ENCODE data around the gene EIPR1.
"Not testable (repeated sequence)": the region's sequence is repeated elsewhere in the genome, so short reads cannot be mapped to it uniquely, and the experiment has no call there.

EIPR1 gene

GRCh38 chr2:3214065-3214464 is 163.6 kb downstream of the EIPR1 start:
- DNase-seq (ENCODE audit: low read depth in 2 of 2): no peak

GRCh38 chr2:3212984-3213383 is 164.6 kb downstream of the EIPR1 start:
- DNase-seq (ENCODE audit: low read depth in 2 of 2): no peak

- no peak for DNase-seq (ENCODE audit: low read depth in 2 of 2)
Observed at GRCh38 chr2:3212061-3212362, 165.6 kb downstream of the EIPR1 start.

GRCh38 chr2:3211256-3212060 is 166.2 kb downstream of the EIPR1 start:
- no peak for DNase-seq (ENCODE audit: low read depth in 2 of 2)

GRCh38 chr2:3210257-3210656 is 167.4 kb downstream of the EIPR1 start:
- DNase-seq (ENCODE audit: low read depth in 2 of 2): no peak

GRCh38 chr2:3209258-3209657 is 168.4 kb downstream of the EIPR1 start:
- DNase-seq (ENCODE audit: low read depth in 2 of 2): no peak

GRCh38 chr2:3208591-3208990 is 169.0 kb downstream of the EIPR1 start:
- no peak for DNase-seq (ENCODE audit: low read depth in 2 of 2)

- no peak for DNase-seq (ENCODE audit: low read depth in 2 of 2)
Observed at GRCh38 chr2:3208179-3208578, 169.4 kb downstream of the EIPR1 start.

- no peak for DNase-seq (ENCODE audit: low read depth in 2 of 2)
Observed at GRCh38 chr2:3207091-3207491, 170.5 kb downstream of the EIPR1 start.

GRCh38 chr2:3205845-3206244 is 171.8 kb downstream of the EIPR1 start:
- no peak for DNase-seq (ENCODE audit: low read depth in 2 of 2)

GRCh38 chr2:3204031-3204821 is 173.4 kb downstream of the EIPR1 start:
- no peak for DNase-seq (ENCODE audit: low read depth in 2 of 2)

- no peak for DNase-seq (ENCODE audit: low read depth in 2 of 2)
Observed at GRCh38 chr2:3203497-3204019, 174.1 kb downstream of the EIPR1 start.

- DNase-seq (ENCODE audit: low read depth in 2 of 2): no peak
Observed at GRCh38 chr2:3202926-3203325, 174.7 kb downstream of the EIPR1 start.

- no peak for DNase-seq (ENCODE audit: low read depth in 2 of 2)
Observed at GRCh38 chr2:3201281-3201680, 176.3 kb downstream of the EIPR1 start.

GRCh38 chr2:3200420-3200939 is 177.1 kb downstream of the EIPR1 start:
- DNase-seq (ENCODE audit: low read depth in 2 of 2): no peak

- DNase-seq (ENCODE audit: low read depth in 2 of 2): no peak
Observed at GRCh38 chr2:3199627-3200345, 177.8 kb downstream of the EIPR1 start.

GRCh38 chr2:3198671-3199192 is 178.9 kb downstream of the EIPR1 start:
- DNase-seq (ENCODE audit: low read depth in 2 of 2): not testable (repeated sequence)

- DNase-seq (ENCODE audit: low read depth in 2 of 2): no peak
Observed at GRCh38 chr2:3198119-3198518, 179.5 kb downstream of the EIPR1 start.

GRCh38 chr2:3197308-3197707 is 180.3 kb downstream of the EIPR1 start:
- no peak for DNase-seq (ENCODE audit: low read depth in 2 of 2)

- DNase-seq (ENCODE audit: low read depth in 2 of 2): no peak
Observed at GRCh38 chr2:3196716-3197115, 180.9 kb downstream of the EIPR1 start.

GRCh38 chr2:3195641-3196476 is 181.8 kb downstream of the EIPR1 start:
- no peak for DNase-seq (ENCODE audit: low read depth in 2 of 2)
